ENCODE results near the gene LIPA. TPM values are rescaled to one million over a fixed set of nuclear protein-coding genes. Genes with fewer than 3 reads are reported as not detected.
A peak's percentile ranks its signal among the peaks of the same experiment; 100 is the strongest.

LIPA gene
- total RNA-seq, 1 experiment from 2014 or later: 40.3 TPM

DNA sequence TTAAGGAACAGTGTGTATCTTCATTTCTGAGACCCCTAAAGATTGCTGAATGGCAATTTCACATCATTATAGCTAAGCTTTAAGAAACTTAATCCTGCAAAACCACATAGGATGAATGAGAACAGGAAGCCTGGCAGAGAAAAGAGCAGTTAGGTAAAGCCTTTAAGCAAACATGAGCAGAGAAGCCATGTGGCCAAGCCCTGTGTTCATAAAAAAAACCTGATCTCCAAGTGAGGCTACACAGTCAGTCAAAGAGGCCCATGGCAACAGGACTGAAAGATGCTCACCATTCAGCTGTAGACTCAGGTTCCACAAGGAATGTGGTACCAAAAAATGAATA is 9.3 kb downstream of the LIPA start:
- BruUV-seq (replicated peaks): no TSS peak
- intact Hi-C loops (cut with micrococcal nuclease; ENCODE audit: unreplicated experiment): no loop called here
- H3K9me3 ChIP-seq (ENCODE audit: low read depth, low read length, poor library complexity, severe bottlenecking): no peaks in the 10 kb centered on the region
- CTCF ChIA-PET: no interaction called here
- POLR2A ChIA-PET (ENCODE audit: low non-redundant PET): no interaction called here
- H3K27me3 ChIP-seq (replicated peaks; ENCODE audit: insufficient read depth, low read depth, low read length, poor library complexity): no peaks in the 10 kb centered on the region
- DNase-seq (ENCODE audit: low spot score): peak; percentile 82
- H3K27ac ChIP-seq (ENCODE audit: low read depth, low read length, poor library complexity, severe bottlenecking): no peak overlapping the region
- no peak overlapping the region for H3K4me3 ChIP-seq (ENCODE audit: low read depth, low read length, poor library complexity, severe bottlenecking)
- H3K4me1 ChIP-seq (ENCODE audit: insufficient read depth, low read length, poor library complexity, severe bottlenecking): peaks cover 22% of the 10 kb centered on the region
- TF ChIP-seq, protein P1, sequence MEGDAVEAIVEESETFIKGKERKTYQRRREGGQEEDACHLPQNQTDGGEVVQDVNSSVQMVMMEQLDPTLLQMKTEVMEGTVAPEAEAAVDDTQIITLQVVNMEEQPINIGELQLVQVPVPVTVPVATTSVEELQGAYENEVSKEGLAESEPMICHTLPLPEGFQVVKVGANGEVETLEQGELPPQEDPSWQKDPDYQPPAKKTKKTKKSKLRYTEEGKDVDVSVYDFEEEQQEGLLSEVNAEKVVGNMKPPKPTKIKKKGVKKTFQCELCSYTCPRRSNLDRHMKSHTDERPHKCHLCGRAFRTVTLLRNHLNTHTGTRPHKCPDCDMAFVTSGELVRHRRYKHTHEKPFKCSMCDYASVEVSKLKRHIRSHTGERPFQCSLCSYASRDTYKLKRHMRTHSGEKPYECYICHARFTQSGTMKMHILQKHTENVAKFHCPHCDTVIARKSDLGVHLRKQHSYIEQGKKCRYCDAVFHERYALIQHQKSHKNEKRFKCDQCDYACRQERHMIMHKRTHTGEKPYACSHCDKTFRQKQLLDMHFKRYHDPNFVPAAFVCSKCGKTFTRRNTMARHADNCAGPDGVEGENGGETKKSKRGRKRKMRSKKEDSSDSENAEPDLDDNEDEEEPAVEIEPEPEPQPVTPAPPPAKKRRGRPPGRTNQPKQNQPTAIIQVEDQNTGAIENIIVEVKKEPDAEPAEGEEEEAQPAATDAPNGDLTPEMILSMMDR (conservative IDR thresholded peaks at IDR 0.05; ENCODE audit: low read depth, low read length): no peak
- TF ChIP-seq EZH2 (IDR thresholded peaks at IDR 0.05; ENCODE audit: borderline replicate concordance, low read depth, low read length, poor library complexity, severe bottlenecking): no peak
- no peaks in the 10 kb centered on the region for H3K36me3 ChIP-seq (ENCODE audit: insufficient read depth, low read length, poor library complexity, severe bottlenecking)

DNA sequence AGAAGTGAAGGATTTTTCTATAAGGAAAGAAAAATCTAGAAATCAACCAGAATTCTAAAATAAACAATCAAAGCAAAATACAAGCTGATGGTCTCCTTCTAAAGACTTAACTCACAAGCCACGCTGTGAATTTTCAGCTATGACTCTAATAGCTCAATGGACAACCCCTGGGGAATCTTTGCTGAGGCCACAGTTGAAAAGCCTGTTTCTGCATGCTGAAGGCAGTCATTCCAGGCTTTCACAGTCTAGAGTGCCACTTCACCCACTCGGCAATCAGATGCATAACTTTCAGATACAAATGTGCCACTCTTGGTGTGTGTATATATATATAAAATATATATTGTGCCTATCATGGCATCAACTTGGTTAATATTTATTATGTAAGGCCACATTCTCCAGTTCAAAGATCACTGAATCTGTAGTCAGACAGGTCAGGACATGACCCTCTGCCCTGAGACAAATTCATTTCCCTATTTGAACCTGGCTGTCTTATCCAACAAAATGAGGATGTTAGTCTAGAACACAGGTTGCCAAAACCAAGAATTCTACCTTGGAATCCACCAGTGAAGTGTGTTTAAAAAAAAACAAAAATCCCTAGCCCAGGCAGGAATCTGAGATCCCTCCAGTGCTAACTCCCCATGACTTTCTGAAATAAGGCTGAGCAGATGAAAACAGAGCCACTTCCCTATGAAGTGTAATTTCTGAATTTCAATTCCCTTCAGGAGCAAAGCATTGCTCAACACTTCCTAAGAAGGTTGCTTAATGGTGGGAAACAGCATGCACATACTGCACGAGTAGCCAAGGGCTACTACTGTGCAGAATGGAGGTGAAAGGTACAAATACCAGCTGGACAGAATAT is 9.9 kb downstream of the LIPA start:
- no peak overlapping the region for H3K4me3 ChIP-seq (ENCODE audit: low read depth, low read length, poor library complexity, severe bottlenecking)
- no TSS peak for BruUV-seq (replicated peaks)
- intact Hi-C loops (cut with micrococcal nuclease; ENCODE audit: unreplicated experiment): no loop called here
- no peak for TF ChIP-seq EZH2 (IDR thresholded peaks at IDR 0.05; ENCODE audit: borderline replicate concordance, low read depth, low read length, poor library complexity, severe bottlenecking)
- TF ChIP-seq, protein P1 (conservative IDR thresholded peaks at IDR 0.05; ENCODE audit: low read depth, low read length): no peak
- no peak overlapping the region for H3K27ac ChIP-seq (ENCODE audit: low read depth, low read length, poor library complexity, severe bottlenecking)
- CTCF ChIA-PET: no interaction called here
- peaks cover 22% of the 10 kb centered on the region for H3K4me1 ChIP-seq (ENCODE audit: insufficient read depth, low read length, poor library complexity, severe bottlenecking)
- POLR2A ChIA-PET (ENCODE audit: low non-redundant PET): no interaction called here
- no peaks in the 10 kb centered on the region for H3K9me3 ChIP-seq (ENCODE audit: low read depth, low read length, poor library complexity, severe bottlenecking)
- no peak for DNase-seq (ENCODE audit: low spot score)
- no peaks in the 10 kb centered on the region for H3K36me3 ChIP-seq (ENCODE audit: insufficient read depth, low read length, poor library complexity, severe bottlenecking)
- H3K27me3 ChIP-seq (replicated peaks; ENCODE audit: insufficient read depth, low read depth, low read length, poor library complexity): no peaks in the 10 kb centered on the region

DNA sequence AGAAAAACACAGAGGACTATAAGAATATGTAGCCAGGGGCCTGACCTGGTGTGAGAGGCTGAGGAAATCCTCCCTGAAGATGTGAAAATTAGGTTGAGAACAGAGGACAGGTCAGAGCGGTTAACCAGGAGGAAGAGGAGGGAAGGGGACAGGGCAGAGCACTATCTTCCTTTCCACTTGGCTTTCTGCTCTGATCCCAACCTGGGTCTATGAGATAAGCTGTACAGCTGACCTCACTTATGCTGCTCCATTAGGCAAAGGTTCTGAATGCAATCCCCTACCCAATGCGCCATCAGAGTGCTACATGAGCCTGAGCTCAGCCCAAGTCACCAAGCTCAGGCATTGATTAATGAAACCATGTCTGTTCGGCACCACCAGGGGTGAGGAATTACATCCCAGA is 10.5 kb downstream of the LIPA start:
- Histone ChIP-seq H3K36me3 (ENCODE audit: insufficient read depth, low read length, poor library complexity, severe bottlenecking) (no peaks in the 10 kb centered on the region), H3K27ac (ENCODE audit: low read depth, low read length, poor library complexity, severe bottlenecking) (no peak overlapping the region), H3K27me3 (replicated peaks; ENCODE audit: insufficient read depth, low read depth, low read length, poor library complexity) (no peaks in the 10 kb centered on the region), H3K4me1 (ENCODE audit: insufficient read depth, low read length, poor library complexity, severe bottlenecking) (peaks cover 20% of the 10 kb centered on the region), H3K4me3 (ENCODE audit: low read depth, low read length, poor library complexity, severe bottlenecking) (no peak overlapping the region), H3K9me3 (ENCODE audit: low read depth, low read length, poor library complexity, severe bottlenecking) (no peaks in the 10 kb centered on the region)
- CTCF ChIA-PET: no interaction called here
- DNase-seq (ENCODE audit: low spot score): no peak
- POLR2A ChIA-PET (ENCODE audit: low non-redundant PET): no interaction called here
- no TSS peak for BruUV-seq (replicated peaks)
- TF ChIP-seq, protein P1 (conservative IDR thresholded peaks at IDR 0.05; ENCODE audit: low read depth, low read length): no peak
- TF ChIP-seq EZH2 (IDR thresholded peaks at IDR 0.05; ENCODE audit: borderline replicate concordance, low read depth, low read length, poor library complexity, severe bottlenecking): no peak
- intact Hi-C loops (cut with micrococcal nuclease; ENCODE audit: unreplicated experiment): no loop called here

All from A673 (cell line).